ENCODE data around the gene CNTNAP2. TPM values are rescaled to one million over a fixed set of nuclear protein-coding genes. Genes with fewer than 3 reads are reported as not detected.
"Not testable (repeated sequence)": the region's sequence is repeated elsewhere in the genome, so short reads cannot be mapped to it uniquely, and the experiment has no call there.

The CNTNAP2 gene
- total RNA-seq, 2 experiments from 2014 or later, result 0.19 to 0.22 TPM

DNA sequence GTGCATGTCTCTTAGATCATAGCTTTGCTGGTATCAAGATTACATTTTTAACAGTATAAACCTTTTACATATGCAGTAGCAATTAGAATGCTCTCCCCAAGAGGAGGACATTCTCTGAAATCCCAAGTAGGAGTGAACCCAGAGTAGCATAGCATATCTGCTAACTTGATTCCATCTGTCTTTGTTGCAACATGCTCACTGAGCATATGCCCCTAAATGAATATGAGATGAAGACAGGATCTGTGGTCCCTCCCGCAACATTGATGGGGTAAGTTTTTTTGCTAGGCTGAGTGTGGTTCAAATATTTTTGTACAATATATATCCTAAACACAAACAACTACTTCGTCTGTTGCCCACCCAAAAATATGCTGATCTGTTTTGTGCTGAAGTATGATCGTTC lies 1939.8 kb downstream of the CNTNAP2 start:
- no peaks in the 10 kb centered on the region for H3K9me3 Mint-ChIP-seq
- DNase-seq, result no peak
- no peak overlapping the region for H3K27ac Mint-ChIP-seq
- no peaks in the 10 kb centered on the region for H3K36me3 Mint-ChIP-seq
- H3K4me3 Mint-ChIP-seq, result no peak overlapping the region
- no peaks in the 10 kb centered on the region for H3K27me3 Mint-ChIP-seq
- peaks cover 2% of the 10 kb centered on the region for H3K4me1 Mint-ChIP-seq

DNA sequence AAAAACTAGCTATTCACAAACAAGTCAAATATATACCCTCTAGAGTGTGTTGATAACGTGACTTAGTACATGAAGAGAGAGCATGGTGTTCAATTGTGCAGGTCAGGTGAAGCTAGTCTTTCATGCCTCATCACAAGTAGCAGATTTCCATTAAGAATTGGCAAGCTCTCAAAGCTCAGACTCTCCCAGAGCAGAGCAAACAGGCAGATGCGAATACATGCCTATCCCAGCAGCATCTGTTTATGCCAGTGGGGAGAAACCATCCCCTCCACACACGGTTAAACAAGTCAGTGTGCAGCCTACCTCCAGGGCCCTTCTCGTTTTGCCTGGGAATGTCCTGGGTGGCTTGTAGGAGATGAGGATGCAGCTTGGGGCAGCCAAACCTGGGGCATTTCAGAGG lies 1941.5 kb downstream of the CNTNAP2 start:
- H3K27ac Mint-ChIP-seq, result no peak overlapping the region
- H3K4me1 Mint-ChIP-seq, result peaks cover 2% of the 10 kb centered on the region
- no peak for DNase-seq
- H3K9me3 Mint-ChIP-seq, result peaks cover 1% of the 10 kb centered on the region
- H3K27me3 Mint-ChIP-seq, result no peaks in the 10 kb centered on the region
- H3K36me3 Mint-ChIP-seq, result no peaks in the 10 kb centered on the region
- H3K4me3 Mint-ChIP-seq, result no peak overlapping the region

DNA sequence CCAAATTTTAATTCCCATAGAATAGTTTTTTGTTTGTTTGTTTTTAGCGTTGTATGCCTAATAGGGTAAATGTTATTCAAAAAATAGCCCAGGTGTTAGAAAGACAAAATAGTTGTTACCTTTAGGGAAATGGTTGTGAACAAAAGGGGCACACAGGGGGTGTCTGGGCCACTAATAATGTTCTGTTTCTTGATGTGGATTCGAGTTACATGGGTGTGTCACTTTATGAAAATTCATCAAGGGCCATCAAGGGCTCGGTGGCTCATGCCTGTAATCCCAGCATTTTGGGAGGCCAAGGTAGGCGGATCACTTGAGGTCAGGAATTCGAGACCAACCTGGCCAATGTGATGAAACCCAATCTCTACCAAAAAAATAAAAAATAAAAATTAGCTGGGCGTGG lies 1942.2 kb downstream of the CNTNAP2 start:
- peaks cover 2% of the 10 kb centered on the region for H3K4me1 Mint-ChIP-seq
- H3K27ac Mint-ChIP-seq, result no peak overlapping the region
- no peak for DNase-seq
- no peaks in the 10 kb centered on the region for H3K27me3 Mint-ChIP-seq
- no peak overlapping the region for H3K4me3 Mint-ChIP-seq
- peaks cover 3% of the 10 kb centered on the region for H3K9me3 Mint-ChIP-seq
- no peaks in the 10 kb centered on the region for H3K36me3 Mint-ChIP-seq

DNA sequence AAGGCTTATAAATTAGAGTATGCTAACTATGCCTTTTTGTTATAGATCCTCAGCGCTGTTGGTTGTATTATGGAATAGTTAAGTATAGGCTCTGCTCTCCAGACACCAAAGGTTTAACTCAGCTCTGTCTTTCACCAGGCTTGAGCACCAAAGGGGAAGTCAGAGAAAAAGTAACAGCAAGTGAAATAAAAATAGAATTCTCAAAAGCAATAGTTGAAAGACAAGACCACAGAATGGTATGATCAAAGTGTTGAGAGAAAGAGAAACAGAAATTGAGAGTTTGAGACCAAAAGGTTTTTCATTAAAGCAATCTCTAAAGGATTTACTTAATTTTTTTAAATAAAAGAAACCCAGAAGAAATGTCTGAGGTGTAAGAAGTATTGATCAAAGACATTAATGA lies 1944.1 kb downstream of the CNTNAP2 start:
- peaks cover 5% of the 10 kb centered on the region for H3K9me3 Mint-ChIP-seq
- H3K36me3 Mint-ChIP-seq, result no peaks in the 10 kb centered on the region
- H3K4me1 Mint-ChIP-seq, result peaks cover 2% of the 10 kb centered on the region
- H3K27me3 Mint-ChIP-seq, result no peaks in the 10 kb centered on the region
- no peak for DNase-seq
- no peak overlapping the region for H3K27ac Mint-ChIP-seq
- no peak overlapping the region for H3K4me3 Mint-ChIP-seq

DNA sequence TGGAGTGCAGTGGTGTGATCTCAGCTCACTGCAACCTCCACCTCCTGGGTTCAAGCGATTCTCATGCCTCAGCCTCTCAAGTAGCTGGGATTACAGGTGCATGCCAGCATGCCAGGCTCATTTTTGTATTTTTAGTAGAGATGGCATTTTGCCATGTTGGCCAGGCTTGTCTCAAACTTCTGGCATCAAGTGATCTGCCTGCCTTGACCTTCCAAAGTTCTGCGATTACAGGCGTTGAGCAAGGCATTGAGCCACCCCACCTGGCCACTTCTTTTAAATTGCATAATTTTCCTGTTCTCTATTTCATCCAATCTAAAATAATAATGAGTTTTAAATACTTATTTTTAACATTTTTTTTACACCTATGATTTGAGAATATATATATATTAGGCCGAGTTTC lies 1961.5 kb downstream of the CNTNAP2 start:
- H3K27me3 Mint-ChIP-seq, H3K9me3 Mint-ChIP-seq, H3K36me3 Mint-ChIP-seq, H3K4me1 Mint-ChIP-seq, H3K27ac Mint-ChIP-seq, DNase-seq, H3K4me3 Mint-ChIP-seq: not testable (repeated sequence)

DNA sequence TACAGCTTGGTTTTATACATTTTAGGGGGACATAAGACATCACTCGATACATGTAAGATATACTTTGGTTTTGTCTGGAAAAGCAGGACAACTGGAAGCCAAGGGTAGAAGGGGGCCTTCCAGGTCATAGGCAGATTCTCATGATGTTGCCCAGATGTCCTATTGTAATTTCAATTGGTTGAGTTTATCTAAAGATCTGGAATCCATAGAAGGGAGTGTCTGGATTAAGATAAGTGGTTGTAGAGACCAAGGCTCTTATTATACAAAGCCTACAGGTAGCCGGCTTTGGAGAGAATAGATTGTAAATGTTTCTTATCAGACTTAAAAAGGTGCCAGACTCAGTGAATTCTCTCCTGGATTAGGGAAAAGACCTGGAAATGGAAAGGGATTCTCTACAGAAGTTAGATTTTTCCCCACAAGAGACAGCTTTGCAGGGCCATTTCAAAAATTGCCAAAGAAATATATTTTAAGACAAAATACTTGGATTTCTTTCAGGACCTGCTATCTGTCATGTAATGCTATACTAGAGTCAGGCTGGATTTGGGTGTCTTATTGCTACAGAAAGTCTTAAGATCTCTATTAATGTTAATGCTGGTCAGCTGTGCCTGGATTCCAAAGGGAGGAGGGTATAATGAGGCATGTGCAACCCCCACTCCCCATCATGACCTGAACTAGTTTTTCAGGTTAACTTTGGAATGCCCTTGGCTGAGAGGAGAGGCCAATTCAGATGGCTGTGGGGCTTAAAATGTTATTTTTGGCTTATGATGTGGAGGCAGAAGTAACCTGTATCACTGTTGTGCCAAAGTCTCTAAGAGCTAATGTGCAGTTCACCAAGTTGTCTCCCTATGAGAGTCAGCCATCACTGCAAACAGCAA lies 1962.8 kb downstream of the CNTNAP2 start:
- Mint-ChIP-seq H3K4me1 (no peaks in the 10 kb centered on the region), H3K9me3 (no peaks in the 10 kb centered on the region), H3K27ac (no peak overlapping the region), H3K4me3 (no peak overlapping the region), H3K36me3 (no peaks in the 10 kb centered on the region), H3K27me3 (peaks cover 4% of the 10 kb centered on the region)
- DNase-seq, result no peak

DNA sequence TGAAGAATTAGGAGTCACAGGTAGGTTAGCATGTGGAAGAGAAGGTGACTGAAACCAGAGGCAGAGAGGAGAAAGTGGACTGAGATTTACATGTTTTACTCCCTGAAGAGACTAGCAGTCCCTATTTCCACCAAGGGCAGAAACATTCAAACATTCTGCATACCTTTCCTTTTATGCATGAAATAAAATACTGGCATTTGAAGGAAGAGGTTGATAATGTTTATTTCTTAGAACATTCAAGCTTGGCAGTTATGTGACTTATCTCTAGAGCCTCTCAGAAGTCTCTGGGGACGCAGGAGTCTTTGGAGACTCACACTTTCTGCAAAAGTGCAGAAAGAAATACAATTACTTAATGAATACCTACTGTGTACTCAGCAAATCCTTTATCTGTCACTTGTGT lies 1966.8 kb downstream of the CNTNAP2 start:
- Mint-ChIP-seq H3K4me3 (no peak overlapping the region), H3K27ac (no peak overlapping the region), H3K36me3 (no peaks in the 10 kb centered on the region), H3K27me3 (peaks cover 16% of the 10 kb centered on the region), H3K4me1 (no peaks in the 10 kb centered on the region), H3K9me3 (peaks cover 2% of the 10 kb centered on the region)
- DNase-seq, result no peak

DNA sequence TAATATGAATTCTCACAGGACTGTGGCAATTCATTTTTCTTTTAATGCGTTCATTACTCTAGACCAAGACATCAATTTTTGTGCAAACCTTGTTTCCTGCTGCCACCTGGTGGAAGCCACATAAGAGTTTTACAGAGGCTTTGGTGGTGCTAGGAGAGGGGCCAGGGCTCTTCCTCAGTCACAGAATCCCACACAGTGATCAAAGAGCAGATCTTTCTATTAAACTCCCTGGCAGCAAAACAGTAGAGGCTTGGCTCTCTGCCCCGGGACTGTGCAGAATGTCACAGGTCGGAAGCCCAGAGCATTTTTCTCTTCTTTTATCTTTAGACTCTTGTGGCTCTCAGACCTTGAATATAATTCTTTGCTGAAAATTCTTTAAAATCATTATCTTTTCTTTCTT lies 1967.5 kb downstream of the CNTNAP2 start:
- no peaks in the 10 kb centered on the region for H3K4me1 Mint-ChIP-seq
- DNase-seq, result peak; percentile 6
- H3K36me3 Mint-ChIP-seq, result no peaks in the 10 kb centered on the region
- peaks cover 2% of the 10 kb centered on the region for H3K9me3 Mint-ChIP-seq
- peaks cover 18% of the 10 kb centered on the region for H3K27me3 Mint-ChIP-seq
- H3K4me3 Mint-ChIP-seq, result no peak overlapping the region
- no peak overlapping the region for H3K27ac Mint-ChIP-seq

DNA sequence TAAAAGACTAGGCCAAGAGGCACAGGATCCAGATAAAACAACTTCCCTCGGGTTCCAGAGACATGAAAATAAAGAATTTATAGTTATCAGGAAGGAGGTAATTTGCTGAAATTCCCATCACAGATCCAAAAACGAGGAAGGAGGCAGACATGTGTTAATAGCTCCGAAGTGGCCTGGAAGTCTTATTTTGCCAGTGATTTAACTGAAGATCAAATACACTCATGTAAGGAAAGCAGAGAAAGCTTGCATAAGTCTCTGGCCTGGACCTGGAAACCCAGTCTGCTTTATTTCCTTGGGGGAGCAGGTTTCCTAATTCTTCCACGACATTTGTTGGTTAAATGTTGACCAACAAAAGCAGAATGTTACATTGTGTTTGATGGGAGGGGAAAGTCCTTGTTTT lies 1975.3 kb downstream of the CNTNAP2 start:
- H3K27me3 Mint-ChIP-seq, result peaks cover 25% of the 10 kb centered on the region
- H3K27ac Mint-ChIP-seq, result no peak overlapping the region
- H3K4me1 Mint-ChIP-seq, result no peaks in the 10 kb centered on the region
- H3K9me3 Mint-ChIP-seq, result peaks cover 2% of the 10 kb centered on the region
- no peaks in the 10 kb centered on the region for H3K36me3 Mint-ChIP-seq
- H3K4me3 Mint-ChIP-seq, result no peak overlapping the region
- no peak for DNase-seq

DNA sequence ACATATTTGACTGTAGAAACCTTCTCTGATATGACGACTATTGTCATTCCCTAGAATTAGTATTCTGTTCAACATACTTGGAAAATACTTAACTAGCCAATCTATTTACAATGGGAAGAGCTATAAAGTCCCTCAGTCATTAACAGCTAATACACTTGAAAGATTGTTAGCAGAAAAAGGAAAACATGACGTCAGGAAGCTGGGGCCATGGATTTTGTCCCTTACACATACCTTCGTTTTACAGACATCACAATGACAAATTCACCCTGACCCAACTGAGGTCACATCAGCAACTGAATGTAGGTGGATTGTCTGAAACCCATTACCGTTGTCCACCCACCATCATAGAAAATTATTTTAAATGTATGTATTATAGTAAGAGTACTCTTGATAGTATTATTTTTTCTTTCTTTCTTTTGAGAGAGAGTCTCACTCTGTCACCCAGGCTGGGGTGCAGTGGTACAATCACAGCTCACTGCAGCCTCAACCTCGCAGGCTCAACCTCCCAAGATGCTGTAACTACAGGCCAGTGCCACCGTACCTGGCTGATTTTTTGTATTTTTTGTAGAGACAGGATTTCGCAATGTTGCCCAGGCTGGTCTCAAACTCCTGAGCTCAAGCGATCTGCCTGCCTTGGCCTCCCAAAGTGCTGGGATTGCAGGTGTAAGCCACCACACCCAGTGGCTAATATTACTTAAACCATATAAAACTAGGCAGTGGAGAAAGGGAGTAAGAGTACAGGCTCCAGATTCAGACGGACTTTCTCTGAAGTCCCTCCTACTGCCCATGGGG lies 1977.0 kb downstream of the CNTNAP2 start:
- no peak for DNase-seq
- no peaks in the 10 kb centered on the region for H3K4me1 Mint-ChIP-seq
- H3K9me3 Mint-ChIP-seq, result no peaks in the 10 kb centered on the region
- no peaks in the 10 kb centered on the region for H3K36me3 Mint-ChIP-seq
- H3K4me3 Mint-ChIP-seq, result no peak overlapping the region
- H3K27me3 Mint-ChIP-seq, result peaks cover 12% of the 10 kb centered on the region
- H3K27ac Mint-ChIP-seq, result no peak overlapping the region

DNA sequence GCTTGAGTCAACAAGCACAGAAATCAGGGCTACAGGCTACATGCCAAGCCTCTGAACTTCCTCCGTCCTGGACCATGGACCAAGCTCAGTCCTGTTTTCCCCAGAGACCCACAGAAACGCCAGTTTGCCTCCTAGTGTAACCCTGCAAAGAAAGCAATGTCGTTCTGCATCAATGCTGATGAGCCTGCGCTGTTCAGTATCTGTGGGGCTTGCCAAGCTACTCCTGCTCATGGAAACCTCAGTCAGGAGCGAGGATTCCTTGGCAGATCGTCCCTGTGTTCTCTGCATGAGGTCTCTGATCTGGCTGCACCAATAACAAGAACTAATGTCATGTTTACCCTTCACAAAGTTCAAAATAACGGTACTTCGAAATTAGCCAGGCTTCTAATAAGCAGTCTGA lies 1978.5 kb downstream of the CNTNAP2 start:
- DNase-seq, result no peak
- Mint-ChIP-seq H3K27ac (no peak overlapping the region), H3K27me3 (peaks cover 9% of the 10 kb centered on the region), H3K4me1 (no peaks in the 10 kb centered on the region), H3K4me3 (no peak overlapping the region), H3K36me3 (no peaks in the 10 kb centered on the region), H3K9me3 (no peaks in the 10 kb centered on the region)

DNA sequence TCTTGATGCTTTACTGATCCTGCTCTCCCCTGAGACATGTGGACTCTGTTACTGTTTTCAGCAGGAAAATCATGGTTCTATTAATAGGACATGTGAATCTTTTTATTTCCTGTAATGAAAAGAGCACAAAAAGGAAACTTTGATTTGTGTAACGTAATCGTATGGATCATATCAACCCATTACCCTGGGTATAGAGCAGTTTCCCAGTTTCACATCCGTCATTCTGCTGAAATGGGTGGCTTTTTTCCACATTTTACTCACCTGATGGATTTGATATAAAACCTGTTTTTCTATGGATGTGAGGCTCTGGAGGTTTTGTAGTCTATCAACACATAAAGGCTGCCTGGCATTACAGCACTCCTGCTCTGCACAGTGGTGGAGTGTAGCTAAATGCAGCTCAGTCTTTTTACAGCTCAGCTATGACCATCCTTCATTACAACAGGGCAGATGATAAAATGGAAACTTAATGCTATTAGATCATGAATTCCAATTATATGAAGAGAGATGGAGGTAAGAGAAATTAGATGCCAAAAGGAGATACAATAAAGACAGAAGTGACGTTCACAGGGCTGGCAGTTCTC lies 1987.6 kb downstream of the CNTNAP2 start:
- DNase-seq, result no peak
- Mint-ChIP-seq H3K4me1 (no peaks in the 10 kb centered on the region), H3K27me3 (no peaks in the 10 kb centered on the region), H3K27ac (no peak overlapping the region), H3K36me3 (no peaks in the 10 kb centered on the region), H3K4me3 (no peak overlapping the region), H3K9me3 (no peaks in the 10 kb centered on the region)

DNA sequence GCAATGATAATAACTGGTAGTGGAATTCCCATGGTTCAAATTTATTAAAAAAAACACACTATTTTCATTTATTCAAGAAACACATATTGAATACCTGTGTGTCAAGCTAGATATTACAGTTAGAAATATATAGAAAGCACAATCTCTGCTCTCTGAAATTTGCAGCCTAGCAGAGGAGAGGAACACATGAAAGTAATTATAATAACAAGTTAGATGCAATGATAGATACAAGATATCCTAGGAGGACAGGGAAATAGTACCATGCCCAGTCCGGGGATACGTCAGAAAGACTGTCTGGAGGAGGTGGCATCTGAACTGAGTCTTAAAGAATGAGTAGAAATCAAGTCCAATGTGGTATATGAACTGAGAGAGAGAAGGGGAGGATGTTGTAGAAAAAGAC lies 1988.3 kb downstream of the CNTNAP2 start:
- H3K4me1 Mint-ChIP-seq, result no peaks in the 10 kb centered on the region
- no peak overlapping the region for H3K27ac Mint-ChIP-seq
- H3K27me3 Mint-ChIP-seq, result no peaks in the 10 kb centered on the region
- no peak for DNase-seq
- H3K9me3 Mint-ChIP-seq, result no peaks in the 10 kb centered on the region
- H3K36me3 Mint-ChIP-seq, result no peaks in the 10 kb centered on the region
- H3K4me3 Mint-ChIP-seq, result no peak overlapping the region

DNA sequence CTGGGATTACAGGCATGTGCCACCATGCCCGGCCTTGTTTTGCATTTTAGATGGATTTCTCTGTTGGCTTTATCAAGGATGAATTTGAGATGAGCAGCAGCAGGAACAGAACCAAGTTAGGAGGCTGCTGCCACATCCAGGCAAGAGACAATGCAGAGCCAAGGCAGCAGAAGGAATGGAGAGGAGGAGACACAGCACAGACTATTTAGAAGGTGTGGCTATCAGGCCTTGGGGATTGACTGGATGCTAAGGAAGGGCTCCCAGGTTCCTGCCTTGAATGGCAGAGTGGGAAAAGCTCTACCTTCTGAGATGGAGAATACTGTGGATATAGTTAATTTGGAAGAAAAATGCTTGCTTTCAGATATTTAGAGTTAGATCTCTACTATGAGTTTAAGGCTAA lies 1989.3 kb downstream of the CNTNAP2 start:
- no peak overlapping the region for H3K27ac Mint-ChIP-seq
- no peak overlapping the region for H3K4me3 Mint-ChIP-seq
- H3K4me1 Mint-ChIP-seq, result no peaks in the 10 kb centered on the region
- DNase-seq, result no peak
- no peaks in the 10 kb centered on the region for H3K36me3 Mint-ChIP-seq
- H3K9me3 Mint-ChIP-seq, result no peaks in the 10 kb centered on the region
- no peaks in the 10 kb centered on the region for H3K27me3 Mint-ChIP-seq

DNA sequence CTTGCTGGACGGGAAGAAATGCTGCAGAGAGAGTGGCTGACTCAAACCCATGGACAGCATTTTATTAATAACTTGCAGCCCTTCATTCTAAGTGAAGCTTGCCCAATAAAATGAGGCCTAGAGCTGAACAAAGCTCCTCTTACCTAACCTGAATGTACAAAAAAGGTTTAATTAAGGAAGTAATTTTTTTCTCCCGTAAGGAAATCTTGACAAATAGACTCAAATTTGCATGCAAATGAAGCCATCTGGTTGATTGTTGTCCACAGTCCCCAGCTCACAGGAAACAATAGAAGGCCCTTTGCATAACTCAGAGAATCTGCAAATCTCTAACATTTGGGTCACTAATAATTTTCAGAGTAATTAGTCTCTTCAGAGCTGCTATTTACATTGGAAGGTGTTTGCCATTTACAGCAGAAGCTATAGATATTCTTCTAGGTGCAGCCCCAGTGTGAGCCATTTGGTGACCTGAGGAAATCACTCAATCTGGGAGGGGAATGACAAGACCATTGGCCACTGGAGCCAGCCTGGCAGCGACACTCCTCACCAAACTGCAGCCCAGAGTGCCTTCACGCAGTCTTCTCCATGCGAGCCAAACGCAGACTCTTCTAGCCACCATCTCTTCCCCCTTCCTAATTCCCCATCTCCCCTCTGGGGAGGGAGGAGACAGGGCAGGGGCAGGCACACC lies 1991.0 kb downstream of the CNTNAP2 start:
- no peaks in the 10 kb centered on the region for H3K9me3 Mint-ChIP-seq
- H3K27me3 Mint-ChIP-seq, result no peaks in the 10 kb centered on the region
- H3K27ac Mint-ChIP-seq, result no peak overlapping the region
- no peaks in the 10 kb centered on the region for H3K4me1 Mint-ChIP-seq
- no peaks in the 10 kb centered on the region for H3K36me3 Mint-ChIP-seq
- no peak overlapping the region for H3K4me3 Mint-ChIP-seq
- no peak for DNase-seq

All from activated naive CD8-positive, alpha-beta T cell treated with anti-CD3 and anti-CD28 coated beads for 36 hours (primary cell).